Activated T-helper 1 cell treated with anti-CD3 and anti-CD28 coated beads, Interleukin-12 subunit alpha, Interleukin-12 subunit beta, Interleukin-2, Interleukin-4 antibody, amounts not matched to agents 30 ng/mL and 10 ng/mL and 1 ng/mL, durations not matched to agents 14 hours and 24 hours and 36 hours (primary cell): Measurements from ENCODE around the gene GPR151. TPM values are rescaled to one million over a fixed set of nuclear protein-coding genes. Genes with fewer than 3 reads are reported as not detected.
"Not testable (repeated sequence)": the region's sequence is repeated elsewhere in the genome, so short reads cannot be mapped to it uniquely, and the experiment has no call there.

Experiments
- DNase-seq: peaks from one replicate; pipeline ENCODE4 v3.0.0; 2021; ENCODE audit warnings: low spot score
- H3K27ac Mint-ChIP-seq: one replicate; pipeline ENCODE4 v1.8.0; 2021; ENCODE audit warnings: mild to moderate bottlenecking, mixed read lengths
- H3K27me3 Mint-ChIP-seq: one replicate; pipeline ENCODE4 v1.8.0; 2022; ENCODE audit warnings: mild to moderate bottlenecking, moderate library complexity, mixed read lengths; ENCODE audit not compliant: insufficient read depth
- H3K36me3 Mint-ChIP-seq: one replicate; pipeline ENCODE4 v1.8.0; 2021; ENCODE audit warnings: low read depth, mixed read lengths
- H3K4me1 Mint-ChIP-seq: one replicate; pipeline ENCODE4 v1.8.0; 2021; ENCODE audit warnings: low read depth, mixed read lengths
- H3K4me3 Mint-ChIP-seq: one replicate; pipeline ENCODE4 v1.8.0; 2021; ENCODE audit warnings: mild to moderate bottlenecking, moderate library complexity, mixed read lengths
- H3K9me3 Mint-ChIP-seq: one replicate; pipeline ENCODE4 v1.8.0; 2021; ENCODE audit warnings: mixed read lengths
- intact Hi-C: fragments of 100-400 bp; cut with micrococcal nuclease; formaldehyde crosslinking; loops from one replicate; pipeline ENCODE4 v1.15.1; 2024
- total RNA-seq: library from RNA; stranded (reverse); gene quantifications from 2 replicates; pipeline ENCODE4 v1.2.3, GENCODE V29; 2022

The GPR151 gene
- not detected in 2 replicates for total RNA-seq

GRCh38 chr5:146516151-146516475 lies at the start of gene GPR151:
Gene GPR151 (minus strand): TSS chr5:146516190. CDS start chr5:146516113, 77 bp downstream.
- peaks cover 5% of the 10 kb centered on the region for H3K36me3 Mint-ChIP-seq
- no peak for DNase-seq
- no peak within 1 kb of the TSS for H3K27ac Mint-ChIP-seq
- intact Hi-C loops: no loop called here
- H3K9me3 Mint-ChIP-seq: no peaks in the 10 kb centered on the region
- no peaks in the 10 kb centered on the region for H3K4me1 Mint-ChIP-seq
- peaks cover 6% of the 10 kb centered on the region for H3K27me3 Mint-ChIP-seq
- H3K4me3 Mint-ChIP-seq: no peak within 1 kb of the TSS

GRCh38 chr5:146564007-146564762 lies 48.2 kb upstream of the GPR151 start:
- no peak for DNase-seq
- intact Hi-C loops: no loop called here
- Mint-ChIP-seq H3K36me3 (no peaks in the 10 kb centered on the region), H3K4me1 (no peaks in the 10 kb centered on the region), H3K27ac (no peak overlapping the region), H3K27me3 (peaks cover 8% of the 10 kb centered on the region), H3K4me3 (no peak overlapping the region), H3K9me3 (no peaks in the 10 kb centered on the region)

GRCh38 chr5:146562461-146562860 lies 46.5 kb upstream of the GPR151 start:
- intact Hi-C loops: no loop called here
- DNase-seq: no peak
- H3K36me3 Mint-ChIP-seq: no peaks in the 10 kb centered on the region
- H3K4me1 Mint-ChIP-seq: no peaks in the 10 kb centered on the region
- no peaks in the 10 kb centered on the region for H3K9me3 Mint-ChIP-seq
- no peak overlapping the region for H3K27ac Mint-ChIP-seq
- no peak overlapping the region for H3K4me3 Mint-ChIP-seq
- H3K27me3 Mint-ChIP-seq: peaks cover 13% of the 10 kb centered on the region

GRCh38 chr5:146561711-146562110 lies 45.7 kb upstream of the GPR151 start:
- no peaks in the 10 kb centered on the region for H3K4me1 Mint-ChIP-seq
- intact Hi-C loops: no loop called here

GRCh38 chr5:146560205-146560812 lies 44.3 kb upstream of the GPR151 start:
- H3K4me3 Mint-ChIP-seq: no peak overlapping the region
- peaks cover 12% of the 10 kb centered on the region for H3K27me3 Mint-ChIP-seq
- intact Hi-C loops: no loop called here
- H3K36me3 Mint-ChIP-seq: no peaks in the 10 kb centered on the region
- DNase-seq: no peak
- H3K27ac Mint-ChIP-seq: no peak overlapping the region
- H3K4me1 Mint-ChIP-seq: no peaks in the 10 kb centered on the region
- H3K9me3 Mint-ChIP-seq: no peaks in the 10 kb centered on the region

More at GRCh38 chr5:146561711-146562110, 45.7 kb upstream of the GPR151 start:
- Mint-ChIP-seq H3K4me3 (no peak overlapping the region), H3K9me3 (no peaks in the 10 kb centered on the region), H3K36me3 (no peaks in the 10 kb centered on the region), H3K27me3 (peaks cover 10% of the 10 kb centered on the region), H3K27ac (no peak overlapping the region)
- no peak for DNase-seq

- H3K27me3 Mint-ChIP-seq: peaks cover 14% of the 10 kb centered on the region
- H3K4me3 Mint-ChIP-seq, intact Hi-C loops, DNase-seq, H3K27ac Mint-ChIP-seq, H3K9me3 Mint-ChIP-seq, H3K4me1 Mint-ChIP-seq, H3K36me3 Mint-ChIP-seq: not testable (repeated sequence)
These were observed 40.9 kb upstream of the GPR151 start for GRCh38 chr5:146556884-146557283.

GRCh38 chr5:146553446-146553845 lies 37.5 kb upstream of the GPR151 start:
- H3K9me3 Mint-ChIP-seq: no peaks in the 10 kb centered on the region
- no peak overlapping the region for H3K4me3 Mint-ChIP-seq
- peaks cover 11% of the 10 kb centered on the region for H3K27me3 Mint-ChIP-seq
- DNase-seq: no peak
- intact Hi-C loops: no loop called here
- H3K4me1 Mint-ChIP-seq: no peaks in the 10 kb centered on the region
- H3K36me3 Mint-ChIP-seq: no peaks in the 10 kb centered on the region
- no peak overlapping the region for H3K27ac Mint-ChIP-seq

- Mint-ChIP-seq H3K36me3 (no peaks in the 10 kb centered on the region), H3K9me3 (no peaks in the 10 kb centered on the region)
- intact Hi-C loops: no loop called here
These were observed 33.6 kb upstream of the GPR151 start for GRCh38 chr5:146549615-146550014.

GRCh38 chr5:146548781-146549449 lies 32.9 kb upstream of the GPR151 start:
- no peaks in the 10 kb centered on the region for H3K4me1 Mint-ChIP-seq
- H3K4me3 Mint-ChIP-seq: no peak overlapping the region
- H3K27ac Mint-ChIP-seq: no peak overlapping the region
- H3K36me3 Mint-ChIP-seq: no peaks in the 10 kb centered on the region
- H3K9me3 Mint-ChIP-seq: no peaks in the 10 kb centered on the region
- no peak for DNase-seq
- peaks cover 12% of the 10 kb centered on the region for H3K27me3 Mint-ChIP-seq
- intact Hi-C loops: no loop called here

More at GRCh38 chr5:146549615-146550014, 33.6 kb upstream of the GPR151 start:
- no peaks in the 10 kb centered on the region for H3K4me1 Mint-ChIP-seq
- no peak overlapping the region for H3K27ac Mint-ChIP-seq
- H3K4me3 Mint-ChIP-seq: no peak overlapping the region
- H3K27me3 Mint-ChIP-seq: peaks cover 12% of the 10 kb centered on the region
- DNase-seq: no peak

- Mint-ChIP-seq H3K4me3 (no peak overlapping the region), H3K4me1 (no peaks in the 10 kb centered on the region), H3K9me3 (no peaks in the 10 kb centered on the region), H3K36me3 (no peaks in the 10 kb centered on the region), H3K27ac (no peak overlapping the region), H3K27me3 (peaks cover 11% of the 10 kb centered on the region)
- no peak for DNase-seq
- intact Hi-C loops: no loop called here
These were observed 28.2 kb upstream of the GPR151 start for GRCh38 chr5:146544232-146544631.

GRCh38 chr5:146541958-146542849 lies 26.2 kb upstream of the GPR151 start:
- Mint-ChIP-seq H3K4me3 (no peak overlapping the region), H3K36me3 (no peaks in the 10 kb centered on the region), H3K27ac (no peak overlapping the region), H3K9me3 (no peaks in the 10 kb centered on the region), H3K27me3 (peaks cover 7% of the 10 kb centered on the region), H3K4me1 (no peaks in the 10 kb centered on the region)
- DNase-seq: peak; percentile 38
- intact Hi-C loops: loop anchor here (1.0 kb wide), 3 partner anchors 120 to 646 kb away; no protein-coding TSS in a partner anchor

- H3K4me3 Mint-ChIP-seq: no peak overlapping the region
- no peak for DNase-seq
- no peaks in the 10 kb centered on the region for H3K36me3 Mint-ChIP-seq
- H3K4me1 Mint-ChIP-seq: no peaks in the 10 kb centered on the region
- H3K9me3 Mint-ChIP-seq: no peaks in the 10 kb centered on the region
- H3K27me3 Mint-ChIP-seq: peaks cover 5% of the 10 kb centered on the region
- intact Hi-C loops: no loop called here
- H3K27ac Mint-ChIP-seq: no peak overlapping the region
These were observed 24.4 kb upstream of the GPR151 start for GRCh38 chr5:146540414-146540813.
